DOHH2 (cell line): ENCODE results near the gene SLAIN1.

Experiments used
- CTCF ChIP-seq: fragments of 200-600 bp; sonication (generic); IDR thresholded peaks from one replicate; pipeline ENCODE4 v1.5.1; 2014; ENCODE audit warnings: antibody characterized with exemption, mild to moderate bottlenecking, low read depth, low read length; ENCODE audit not compliant: poor library complexity, severe bottlenecking
- EZH2phosphoT487 ChIP-seq: fragments of 200-600 bp; sonication (generic); IDR thresholded peaks from 2 replicates; pipeline ENCODE4 v1.6.1; 2017; ENCODE audit warnings: borderline replicate concordance, mild to moderate bottlenecking, antibody characterized with exemption, low read length, moderate library complexity, mixed read lengths

GRCh38 chr13:77697217-77698103 is at the start of gene SLAIN1:
- no peak for TF ChIP-seq CTCF
- TF ChIP-seq EZH2phosphoT487: no peak
